Activated CD4-positive, alpha-beta memory T cell treated with anti-CD3 and anti-CD28 coated beads for 36 hours (primary cell): Measurements from ENCODE around the gene MORC4. TPM values are rescaled to one million over a fixed set of nuclear protein-coding genes. Genes with fewer than 3 reads are reported as not detected.

ENCODE experiments used
- total RNA-seq, 2 experiments: library from RNA; stranded (reverse); gene quantifications; one replicate each; pipeline ENCODE4 v1.2.3, GENCODE V29; 2021

The MORC4 gene
- total RNA-seq, 2 experiments from 2014 or later = 11.1 to 12.1 TPM

Other genes starting within 250 kb of the MORC4 start
- gene TBC1D8B, start 197.5 kb downstream of the MORC4 start, total RNA-seq = 1 to 10 TPM; 1.4 to 2.2 TPM
- gene RIPPLY1, start 96.9 kb downstream of the MORC4 start, total RNA-seq = not detected
- gene CLDN2, start 79.8 kb downstream of the MORC4 start, total RNA-seq = not detected
- 10 to 100 TPM in 1 of 2 experiments, 1 to 10 TPM in 1; 9.5 to 11.4 TPM for gene RBM41, start 118.6 kb upstream of the MORC4 start, total RNA-seq
- 1 to 10 TPM; 2.5 to 2.8 TPM for gene NUP62CL, start 206.2 kb upstream of the MORC4 start, total RNA-seq
- not detected for gene DNAAF6, start 206.4 kb upstream of the MORC4 start, total RNA-seq